HepG2 (cell line): ENCODE data around the gene BDP1. TPM values are rescaled to one million over a fixed set of nuclear protein-coding genes. Genes with fewer than 3 reads are reported as not detected.

Experiments used
- ADNP ChIP-seq: sonication (generic); formaldehyde crosslinking; IDR thresholded peaks from 2 replicates; pipeline ENCODE4 v1.4.0; 2020; ENCODE audit warnings: missing genetic modification reagents
- JUNB ChIP-seq: sonication (generic); formaldehyde crosslinking; IDR thresholded peaks from 2 replicates; pipeline ENCODE4 v1.8.0; 2022; ENCODE audit warnings: missing genetic modification reagents, mild to moderate bottlenecking, borderline replicate concordance
- KMT2B ChIP-seq: IDR thresholded peaks from 2 replicates; pipeline ENCODE4 v1.6.1; 2016; ENCODE audit warnings: missing genetic modification reagents, missing compliant biosample characterization
- REL ChIP-seq: sonication (generic); formaldehyde crosslinking; conservative IDR thresholded peaks from 2 replicates; pipeline ENCODE4 v1.8.0; 2022; ENCODE audit warnings: mild to moderate bottlenecking, missing genetic modification reagents, moderate library complexity
- SIN3B ChIP-seq: fragments of 150-350 bp; IDR thresholded peaks from 2 replicates; pipeline ENCODE4 v1.6.1; 2014; ENCODE audit warnings: low read length
- TAF1 ChIP-seq: sonication (generic); formaldehyde crosslinking; IDR thresholded peaks from 2 replicates; pipeline ENCODE4 v1.4.0; 2020; ENCODE audit warnings: missing genetic modification reagents
- ZC3H13 ChIP-seq: sonication (generic); formaldehyde crosslinking; IDR thresholded peaks from 2 replicates; pipeline ENCODE4 v1.8.1; 2023; ENCODE audit warnings: mild to moderate bottlenecking, missing genetic modification reagents, moderate library complexity
- ZKSCAN5 ChIP-seq: sonication (generic); formaldehyde crosslinking; IDR thresholded peaks from 2 replicates; pipeline ENCODE4 v1.5.1; 2020; ENCODE audit warnings: mild to moderate bottlenecking, missing genetic modification reagents
- ZNF446 ChIP-seq: sonication (generic); formaldehyde crosslinking; IDR thresholded peaks from 2 replicates; pipeline ENCODE4 v1.5.0; 2020; ENCODE audit warnings: mild to moderate bottlenecking, missing genetic modification reagents
- ZNF547 ChIP-seq: sonication (generic); formaldehyde crosslinking; IDR thresholded peaks from 2 replicates; pipeline ENCODE4 v1.5.1; 2020; ENCODE audit warnings: mild to moderate bottlenecking, missing genetic modification reagents
- ZNF644 ChIP-seq: IDR thresholded peaks from 2 replicates; pipeline ENCODE4 v1.6.1; 2016; ENCODE audit warnings: low read depth
- ZNF746 ChIP-seq: sonication (generic); formaldehyde crosslinking; IDR thresholded peaks from 2 replicates; pipeline ENCODE4 v1.8.0; 2022; ENCODE audit warnings: mild to moderate bottlenecking, missing genetic modification reagents
- ZNF790 ChIP-seq: sonication (generic); formaldehyde crosslinking; IDR thresholded peaks from 2 replicates; pipeline ENCODE4 v1.8.0; 2022; ENCODE audit warnings: missing genetic modification reagents, mild to moderate bottlenecking, borderline replicate concordance
- ZSCAN20 ChIP-seq: sonication (generic); formaldehyde crosslinking; IDR thresholded peaks from 2 replicates; pipeline ENCODE4 v1.4.0; 2020; ENCODE audit warnings: missing genetic modification reagents, mild to moderate bottlenecking, borderline replicate concordance
- polyA plus RNA-seq, 8 experiments: library from polyadenylated mRNA; depleted of rRNA in 3 of 8; stranded (reverse) in 7 of 8; unstranded in 1 of 8; fragments of >200 nt; fragmentation: Illumina TruSeq in 4 of 8; extraction: Trizol in 4 of 8; gene quantifications; 2 replicates each; pipeline versions ENCODE4 v1.2.1 to v1.2.3, GENCODE V29; 2011 to 2016; ENCODE audit warnings: low read depth in 4 of 8, missing spikeins in 1 of 8, mixed read lengths in 1 of 8; ENCODE audit not compliant: insufficient read depth in 1 of 8
- total RNA-seq, 5 experiments: library from RNA; depleted of rRNA; stranded (reverse); fragments of >200 nt; fragmentation: Illumina TruSeq; extraction: Trizol; gene quantifications; 2 replicates each; pipeline ENCODE4 v1.2.3, GENCODE V29; 2016; ENCODE audit warnings: low read depth in 1 of 5
- TF ChIP-seq, protein P1 (sequence below): sonication (generic); formaldehyde crosslinking; IDR thresholded peaks from 2 replicates; pipeline ENCODE4 v1.5.1; 2020; ENCODE audit warnings: missing genetic modification reagents, mild to moderate bottlenecking, borderline replicate concordance
- TF ChIP-seq, protein P2 (sequence below): sonication (generic); formaldehyde crosslinking; IDR thresholded peaks from 2 replicates; pipeline ENCODE4 v1.5.1; 2020; ENCODE audit warnings: missing genetic modification reagents, mild to moderate bottlenecking, borderline replicate concordance
- TF ChIP-seq, protein P3 (sequence below): sonication (generic); formaldehyde crosslinking; IDR thresholded peaks from 2 replicates; pipeline ENCODE4 v1.8.0; 2022; ENCODE audit warnings: missing genetic modification reagents, mild to moderate bottlenecking, moderate library complexity, borderline replicate concordance
- TF ChIP-seq, protein P4 (sequence below): sonication (generic); formaldehyde crosslinking; IDR thresholded peaks from 2 replicates; pipeline ENCODE4 v1.5.1; 2020; ENCODE audit warnings: missing genetic modification reagents, mild to moderate bottlenecking, borderline replicate concordance
- TF ChIP-seq, protein P5 (sequence below): sonication (generic); formaldehyde crosslinking; IDR thresholded peaks from 2 replicates; pipeline ENCODE4 v1.4.0; 2020; ENCODE audit warnings: missing genetic modification reagents; ENCODE audit errors: not compliant biosample characterization
- TF ChIP-seq, protein P6 (sequence below): sonication (generic); formaldehyde crosslinking; IDR thresholded peaks from 2 replicates; pipeline ENCODE4 v1.4.0; 2020; ENCODE audit warnings: mild to moderate bottlenecking, missing genetic modification reagents

BDP1 gene
- total and polyA plus RNA-seq, 2 of the 13 experiments (the other 11 are each of a cell fraction or from before 2014, with no cell fraction given), result 10.2 to 22.4 TPM

DNA sequence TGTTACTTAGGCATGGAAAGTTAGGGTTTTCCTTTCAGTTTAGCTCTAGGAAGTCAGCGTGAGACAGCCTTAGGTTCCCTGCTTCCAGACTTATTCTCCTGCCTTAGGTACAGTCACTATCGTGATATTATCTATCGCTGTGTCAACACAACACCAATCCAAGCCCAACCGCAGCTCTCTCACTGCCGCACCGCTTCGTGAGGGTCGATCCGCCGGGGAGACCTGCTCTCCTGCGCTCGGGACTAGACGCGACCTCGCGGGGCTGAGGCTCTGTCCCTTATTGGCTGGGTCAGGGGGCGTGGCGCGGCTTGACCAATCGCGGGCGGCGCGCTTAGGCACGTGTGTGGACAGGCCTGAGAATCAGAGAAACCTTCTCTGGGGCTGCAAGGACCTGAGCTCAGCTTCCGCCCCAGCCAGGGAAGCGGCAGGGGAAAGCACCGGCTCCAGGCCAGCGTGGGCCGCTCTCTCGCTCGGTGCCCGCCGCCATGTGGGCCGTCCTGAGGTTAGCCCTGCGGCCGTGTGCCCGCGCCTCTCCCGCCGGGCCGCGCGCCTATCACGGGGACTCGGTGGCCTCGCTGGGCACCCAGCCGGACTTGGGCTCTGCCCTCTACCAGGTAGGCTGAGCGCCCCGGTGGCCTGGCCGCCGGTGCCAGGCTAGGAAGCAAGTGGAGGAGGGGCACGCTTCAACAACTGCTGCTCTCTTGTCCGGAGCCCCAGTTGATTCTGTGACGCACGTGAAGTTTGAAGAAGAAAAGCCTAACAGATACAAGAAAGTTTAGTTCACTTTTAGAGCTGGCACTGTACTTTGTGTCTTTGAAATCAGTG is 131.7 kb downstream of the BDP1 start, which contains the start of gene MCCC2 (continued):
- TF ChIP-seq, protein P1, sequence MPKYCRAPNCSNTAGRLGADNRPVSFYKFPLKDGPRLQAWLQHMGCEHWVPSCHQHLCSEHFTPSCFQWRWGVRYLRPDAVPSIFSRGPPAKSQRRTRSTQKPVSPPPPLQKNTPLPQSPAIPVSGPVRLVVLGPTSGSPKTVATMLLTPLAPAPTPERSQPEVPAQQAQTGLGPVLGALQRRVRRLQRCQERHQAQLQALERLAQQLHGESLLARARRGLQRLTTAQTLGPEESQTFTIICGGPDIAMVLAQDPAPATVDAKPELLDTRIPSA, result no peak; the same call in 1 of the 2 replicates
- TF ChIP-seq, protein P2, sequence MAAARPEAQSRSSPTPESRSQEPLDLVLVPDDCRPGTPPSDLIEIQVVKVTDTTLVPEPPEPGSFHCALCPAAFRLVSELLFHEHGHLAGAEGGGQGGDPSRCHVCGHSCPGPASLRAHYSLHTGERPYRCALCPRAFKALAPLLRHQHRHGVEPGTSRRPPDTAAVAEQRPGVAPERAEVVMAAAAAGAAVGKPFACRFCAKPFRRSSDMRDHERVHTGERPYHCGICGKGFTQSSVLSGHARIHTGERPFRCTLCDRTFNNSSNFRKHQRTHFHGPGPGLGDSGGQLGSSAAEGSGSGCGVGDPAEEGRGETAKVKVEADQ (CRISPR knock-in tag), result no peak
- TF ChIP-seq ZNF547 (CRISPR knock-in tag) (0 out of 2 replicates have a peak, but pooled peaks have one; percentile 20), ZNF790 (CRISPR knock-in tag) (no peak; the same call in none of the 2 replicates), ZNF644 (CRISPR knock-in tag) (no peak), ZSCAN20 (CRISPR knock-in tag) (no peak), KMT2B (peak; percentile 90), ADNP (CRISPR knock-in tag) (no peak), ZKSCAN5 (CRISPR knock-in tag) (no peak), ZNF446 (no peak), REL (CRISPR knock-in tag) (no peak), JUNB (CRISPR knock-in tag) (no peak), ZNF746 (CRISPR knock-in tag) (0 out of 2 replicates have a peak, but pooled peaks have one; percentile 23), ZC3H13 (peak; percentile 73; the same call in 1 of the 2 replicates), TAF1 (CRISPR knock-in tag) (peak; percentile 95), SIN3B (no peak)
- TF ChIP-seq, protein P3, sequence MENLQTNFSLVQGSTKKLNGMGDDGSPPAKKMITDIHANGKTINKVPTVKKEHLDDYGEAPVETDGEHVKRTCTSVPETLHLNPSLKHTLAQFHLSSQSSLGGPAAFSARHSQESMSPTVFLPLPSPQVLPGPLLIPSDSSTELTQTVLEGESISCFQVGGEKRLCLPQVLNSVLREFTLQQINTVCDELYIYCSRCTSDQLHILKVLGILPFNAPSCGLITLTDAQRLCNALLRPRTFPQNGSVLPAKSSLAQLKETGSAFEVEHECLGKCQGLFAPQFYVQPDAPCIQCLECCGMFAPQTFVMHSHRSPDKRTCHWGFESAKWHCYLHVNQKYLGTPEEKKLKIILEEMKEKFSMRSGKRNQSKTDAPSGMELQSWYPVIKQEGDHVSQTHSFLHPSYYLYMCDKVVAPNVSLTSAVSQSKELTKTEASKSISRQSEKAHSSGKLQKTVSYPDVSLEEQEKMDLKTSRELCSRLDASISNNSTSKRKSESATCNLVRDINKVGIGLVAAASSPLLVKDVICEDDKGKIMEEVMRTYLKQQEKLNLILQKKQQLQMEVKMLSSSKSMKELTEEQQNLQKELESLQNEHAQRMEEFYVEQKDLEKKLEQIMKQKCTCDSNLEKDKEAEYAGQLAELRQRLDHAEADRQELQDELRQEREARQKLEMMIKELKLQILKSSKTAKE, result no peak
- TF ChIP-seq, protein P4, sequence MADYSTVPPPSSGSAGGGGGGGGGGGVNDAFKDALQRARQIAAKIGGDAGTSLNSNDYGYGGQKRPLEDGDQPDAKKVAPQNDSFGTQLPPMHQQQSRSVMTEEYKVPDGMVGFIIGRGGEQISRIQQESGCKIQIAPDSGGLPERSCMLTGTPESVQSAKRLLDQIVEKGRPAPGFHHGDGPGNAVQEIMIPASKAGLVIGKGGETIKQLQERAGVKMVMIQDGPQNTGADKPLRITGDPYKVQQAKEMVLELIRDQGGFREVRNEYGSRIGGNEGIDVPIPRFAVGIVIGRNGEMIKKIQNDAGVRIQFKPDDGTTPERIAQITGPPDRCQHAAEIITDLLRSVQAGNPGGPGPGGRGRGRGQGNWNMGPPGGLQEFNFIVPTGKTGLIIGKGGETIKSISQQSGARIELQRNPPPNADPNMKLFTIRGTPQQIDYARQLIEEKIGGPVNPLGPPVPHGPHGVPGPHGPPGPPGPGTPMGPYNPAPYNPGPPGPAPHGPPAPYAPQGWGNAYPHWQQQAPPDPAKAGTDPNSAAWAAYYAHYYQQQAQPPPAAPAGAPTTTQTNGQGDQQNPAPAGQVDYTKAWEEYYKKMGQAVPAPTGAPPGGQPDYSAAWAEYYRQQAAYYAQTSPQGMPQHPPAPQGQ (CRISPR knock-in tag), result no peak
- TF ChIP-seq, protein P5, sequence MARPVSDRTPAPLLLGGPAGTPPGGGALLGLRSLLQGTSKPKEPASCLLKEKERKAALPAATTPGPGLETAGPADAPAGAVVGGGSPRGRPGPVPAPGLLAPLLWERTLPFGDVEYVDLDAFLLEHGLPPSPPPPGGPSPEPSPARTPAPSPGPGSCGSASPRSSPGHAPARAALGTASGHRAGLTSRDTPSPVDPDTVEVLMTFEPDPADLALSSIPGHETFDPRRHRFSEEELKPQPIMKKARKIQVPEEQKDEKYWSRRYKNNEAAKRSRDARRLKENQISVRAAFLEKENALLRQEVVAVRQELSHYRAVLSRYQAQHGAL, result no peak
- TF ChIP-seq, protein P6, sequence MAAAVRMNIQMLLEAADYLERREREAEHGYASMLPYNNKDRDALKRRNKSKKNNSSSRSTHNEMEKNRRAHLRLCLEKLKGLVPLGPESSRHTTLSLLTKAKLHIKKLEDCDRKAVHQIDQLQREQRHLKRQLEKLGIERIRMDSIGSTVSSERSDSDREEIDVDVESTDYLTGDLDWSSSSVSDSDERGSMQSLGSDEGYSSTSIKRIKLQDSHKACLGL, result peak; percentile 89; the same call in 1 of the 2 replicates
